Lower leg skin (tissue), 4 donors: ENCODE data around the gene GADD45GIP1. TPM values are rescaled to one million over a fixed set of nuclear protein-coding genes. Genes with fewer than 3 reads are reported as not detected.

Experiments used
- DNase-seq, 2 donors: peaks; one replicate each; pipeline ENCODE4 v3.0.0-alpha.2; 2019; ENCODE audit warnings: low spot score in 2 of 2
- H3K4me3 ChIP-seq: fragments of 200-600 bp; sonication (generic); 2 replicates; pipeline ENCODE4 v1.5.1; 2017; ENCODE audit warnings: mild to moderate bottlenecking, low read depth; ENCODE audit not compliant: poor library complexity, severe bottlenecking
- POLR2A ChIP-seq, 2 donors: fragments of 450-650 bp; IDR thresholded peaks; one replicate each; pipeline ENCODE4 v1.6.1; 2016 to 2017; ENCODE audit warnings: antibody characterized with exemption in 2 of 2, mild to moderate bottlenecking in 1 of 2, moderate library complexity in 1 of 2
- WGBS, 2 donors: methylation state at CpG; one replicate each; pipeline ENCODE4 v1.1.5; 2018; 5-methylcytosine and 5-hydroxymethylcytosine counted together
- intact Hi-C: fragments of 100-400 bp; cut with DNase I; formaldehyde crosslinking; loops from one replicate; pipeline ENCODE4 v1.15.0; 2023; ENCODE audit warnings: low total_unique reads
- total RNA-seq, 4 donors: library from RNA; depleted of rRNA; stranded (reverse); fragments of >200 nt; gene quantifications; one replicate each; pipeline ENCODE4 v1.1.0, GENCODE V29; 2016
- TF ChIP-seq, protein P1 (sequence below), 3 donors: fragments of 450-650 bp; IDR thresholded peaks; one replicate each; pipeline ENCODE4 v1.5.1; 2016; ENCODE audit warnings: antibody characterized with exemption in 3 of 3, mild to moderate bottlenecking in 3 of 3, moderate library complexity in 2 of 3

GADD45GIP1 gene
- total RNA-seq, 4 donors from 2014 or later, result 21.8 to 42.3 (median 29.7) TPM

DNA sequence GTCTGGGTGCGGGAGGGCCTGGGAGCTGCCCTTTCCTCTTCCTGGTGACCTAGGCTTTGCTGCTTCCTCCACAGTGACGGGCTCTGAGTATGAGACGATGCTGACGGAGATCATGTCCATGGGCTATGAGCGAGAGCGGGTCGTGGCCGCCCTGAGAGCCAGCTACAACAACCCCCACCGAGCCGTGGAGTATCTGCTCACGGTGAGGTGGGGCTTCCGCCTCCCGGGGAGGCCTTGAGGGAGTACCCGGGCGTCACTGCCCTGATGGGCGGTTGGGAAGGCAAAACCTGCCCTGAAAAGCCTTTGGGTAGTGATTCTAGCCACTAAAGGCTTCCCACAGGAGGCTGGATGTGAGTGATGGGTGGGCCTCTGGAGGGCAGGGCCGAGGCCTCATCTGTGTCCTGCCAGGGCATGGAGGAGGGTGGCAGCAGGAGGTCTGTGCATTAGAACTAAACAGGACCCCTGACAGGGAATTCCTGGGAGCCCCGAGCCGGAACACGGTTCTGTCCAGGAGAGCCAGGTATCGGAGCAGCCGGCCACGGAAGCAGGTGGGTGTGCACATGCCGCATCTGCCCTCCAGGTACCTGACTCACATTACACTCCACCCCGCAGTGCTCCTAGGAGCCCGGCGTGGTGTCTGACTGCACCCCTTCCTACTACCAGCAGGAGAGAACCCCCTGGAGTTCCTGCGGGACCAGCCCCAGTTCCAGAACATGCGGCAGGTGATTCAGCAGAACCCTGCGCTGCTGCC is 8.2 kb downstream of the GADD45GIP1 start:
- intact Hi-C loops, result loop anchor here (10.0 kb wide), 1 partner anchor 64 kb away; the partner anchor contains the start of genes DNASE2 and KLF1
- TF ChIP-seq, protein P1, sequence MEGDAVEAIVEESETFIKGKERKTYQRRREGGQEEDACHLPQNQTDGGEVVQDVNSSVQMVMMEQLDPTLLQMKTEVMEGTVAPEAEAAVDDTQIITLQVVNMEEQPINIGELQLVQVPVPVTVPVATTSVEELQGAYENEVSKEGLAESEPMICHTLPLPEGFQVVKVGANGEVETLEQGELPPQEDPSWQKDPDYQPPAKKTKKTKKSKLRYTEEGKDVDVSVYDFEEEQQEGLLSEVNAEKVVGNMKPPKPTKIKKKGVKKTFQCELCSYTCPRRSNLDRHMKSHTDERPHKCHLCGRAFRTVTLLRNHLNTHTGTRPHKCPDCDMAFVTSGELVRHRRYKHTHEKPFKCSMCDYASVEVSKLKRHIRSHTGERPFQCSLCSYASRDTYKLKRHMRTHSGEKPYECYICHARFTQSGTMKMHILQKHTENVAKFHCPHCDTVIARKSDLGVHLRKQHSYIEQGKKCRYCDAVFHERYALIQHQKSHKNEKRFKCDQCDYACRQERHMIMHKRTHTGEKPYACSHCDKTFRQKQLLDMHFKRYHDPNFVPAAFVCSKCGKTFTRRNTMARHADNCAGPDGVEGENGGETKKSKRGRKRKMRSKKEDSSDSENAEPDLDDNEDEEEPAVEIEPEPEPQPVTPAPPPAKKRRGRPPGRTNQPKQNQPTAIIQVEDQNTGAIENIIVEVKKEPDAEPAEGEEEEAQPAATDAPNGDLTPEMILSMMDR (IDR thresholded peaks at IDR 0.05), result no peak
- no peak for TF ChIP-seq POLR2A (IDR thresholded peaks at IDR 0.05)
- WGBS, 2 donors, result 78 to 81% methylated on average over 28 to 30 of the region's 30 CpGs
- no peak for DNase-seq
- H3K4me3 ChIP-seq, result no peak overlapping the region

- H3K4me3 ChIP-seq, result no peak overlapping the region
- WGBS, 2 donors, result 82 to 87% methylated on average over 26 to 27 of the region's 28 CpGs
- DNase-seq, result no peak
- no peak for TF ChIP-seq POLR2A (IDR thresholded peaks at IDR 0.05)
- TF ChIP-seq, protein P1 (IDR thresholded peaks at IDR 0.05), result no peak
- intact Hi-C loops, result loop anchor here (10.0 kb wide), 1 partner anchor 63 kb away; the partner anchor contains the start of genes DNASE2 and KLF1
These were observed 9.1 kb downstream of the GADD45GIP1 start for GRCh38 chr19:12947702-12948611.

- TF ChIP-seq, protein P1 (IDR thresholded peaks at IDR 0.05), result no peak
- no peak for TF ChIP-seq POLR2A (IDR thresholded peaks at IDR 0.05)
- no peak overlapping the region for H3K4me3 ChIP-seq
- DNase-seq, result no peak
- 58 to 62% methylated on average over 14 of the region's 14 CpGs for WGBS, 2 donors
- intact Hi-C loops, result loop anchor here (10.0 kb wide), 1 partner anchor 62 kb away; the partner anchor contains the start of genes DNASE2 and KLF1
These were observed 10.1 kb downstream of the GADD45GIP1 start for GRCh38 chr19:12946731-12947496.

GRCh38 chr19:12946092-12946721 is 10.8 kb downstream of the GADD45GIP1 start:
- TF ChIP-seq, protein P1 (IDR thresholded peaks at IDR 0.05), result no peak
- TF ChIP-seq POLR2A (IDR thresholded peaks at IDR 0.05), result no peak
- peak in 1 of 2 donors; percentile 90 for DNase-seq

More at GRCh38 chr19:12946092-12946721, 10.8 kb downstream of the GADD45GIP1 start:
- H3K4me3 ChIP-seq, result peak overlapping the region; percentile 44
- intact Hi-C loops, result loop anchor here (10.0 kb wide), 1 partner anchor 61 kb away; the partner anchor contains the start of genes DNASE2 and KLF1
- 1% methylated on average over 14 to 25 of the region's 40 CpGs for WGBS, 2 donors
